Endothelial cell of umbilical vein (primary cell): ENCODE results near the gene TRERF1. TPM values are rescaled to one million over a fixed set of nuclear protein-coding genes. Genes with fewer than 3 reads are reported as not detected.

Source experiments
- BruUV-seq: library from RNA; stranded (reverse); fragments of 400-500 nt; replicated peaks from 2 replicates; lab custom pipeline; 2021; lab: Mats Ljungman, UMichigan
- CTCF ChIA-PET: fragments of 300-600, 350-600 bp; sonication (Branson Sonifier 250); formaldehyde crosslinking; loops from one replicate; lab custom pipeline; 2021; ENCODE audit warnings: antibody characterized with exemption, inconsistent platforms; lab: Charles Lee
- POLR2A ChIA-PET: fragments of 300-600, 350-600 bp; sonication (Branson Sonifier 250); formaldehyde crosslinking; loops from one replicate; lab custom pipeline; 2021; ENCODE audit warnings: antibody characterized with exemption, inconsistent platforms; lab: Charles Lee
- DNase-seq: peaks from one replicate; pipeline ENCODE4 v3.0.0-alpha.2; 2011; ENCODE audit warnings: low read depth, low spot score
- FAIRE-seq: peaks from 2 replicates; lab custom pipeline; 2011; peaks lifted over from hg19 to GRCh38; lab: Jason Lieb, UNC
- H2AFZ ChIP-seq: 2 replicates; pipeline ENCODE4 v1.6.0; 2012; ENCODE audit warnings: low read depth, low read length, control low read depth, inconsistent platforms
- H3K27ac ChIP-seq: 2 replicates; pipeline ENCODE4 v1.5.1; 2011; ENCODE audit warnings: low read depth, mild to moderate bottlenecking, control low read depth, low read length, moderate library complexity; ENCODE audit not compliant: insufficient read depth
- H3K27me3 ChIP-seq, 2 experiments: 2 replicates each; pipeline versions ENCODE4 v1.6.0 to v1.6.1; 2011; ENCODE audit warnings: low read length in 2 of 2, mixed read lengths in 1 of 2; ENCODE audit not compliant: control insufficient read depth in 2 of 2, insufficient read depth in 2 of 2
- H3K36me3 ChIP-seq, 2 experiments: 2 replicates in 1 of 2; 3 replicates in 1 of 2; pipeline ENCODE4 v1.5.1; 2011; ENCODE audit warnings: low read length in 2 of 2, mild to moderate bottlenecking in 1 of 2, moderate library complexity in 1 of 2; ENCODE audit not compliant: control insufficient read depth in 2 of 2, insufficient read depth in 2 of 2; ENCODE audit errors: extremely low read depth in 1 of 2
- H3K4me1 ChIP-seq: 3 replicates; pipeline ENCODE4 v1.5.1; 2011; ENCODE audit warnings: mild to moderate bottlenecking, low read length; ENCODE audit not compliant: control insufficient read depth, insufficient read depth; ENCODE audit errors: extremely low read depth
- H3K4me2 ChIP-seq: 2 replicates; pipeline ENCODE4 v1.6.1; 2011; ENCODE audit warnings: low read length, control low read depth, mixed read lengths; ENCODE audit not compliant: insufficient read depth
- H3K4me3 ChIP-seq, 3 experiments: fragments of 200-600 bp in 1 of 3; sonication (generic), shearing (Covaris generic) in 1 of 3; replicated peaks in 1 of 3; 2 replicates each; pipeline ENCODE4 v1.5.1; 2011 to 2016; ENCODE audit warnings: control low read depth in 3 of 3, low read length in 3 of 3, mild to moderate bottlenecking in 2 of 3, inconsistent platforms in 1 of 3, low read depth in 1 of 3, moderate library complexity in 1 of 3; ENCODE audit not compliant: insufficient read depth in 1 of 3
- H3K79me2 ChIP-seq: 2 replicates; pipeline ENCODE4 v1.6.0; 2012; ENCODE audit warnings: low read length, inconsistent platforms; ENCODE audit not compliant: control insufficient read depth, insufficient read depth
- H3K9ac ChIP-seq: replicated peaks from 2 replicates; pipeline ENCODE3; 2011; ENCODE audit warnings: low read length, control low read depth; ENCODE audit not compliant: insufficient read depth; ENCODE audit errors: extremely low read depth
- H3K9me1 ChIP-seq: replicated peaks from 3 replicates; pipeline ENCODE4 v1.6.0; 2011; ENCODE audit warnings: mild to moderate bottlenecking, low read length; ENCODE audit not compliant: control insufficient read depth, insufficient read depth; ENCODE audit errors: extremely low read depth
- H3K9me3 ChIP-seq: replicated peaks from 2 replicates; pipeline ENCODE4 v1.5.1; 2012; ENCODE audit warnings: low read length, inconsistent platforms; ENCODE audit not compliant: control insufficient read depth, insufficient read depth
- H4K20me1 ChIP-seq: replicated peaks from 2 replicates; pipeline ENCODE3; 2011; ENCODE audit warnings: mild to moderate bottlenecking, low read length; ENCODE audit not compliant: control insufficient read depth, insufficient read depth; ENCODE audit errors: extremely low read depth
- EZH2 ChIP-seq: IDR thresholded peaks from 2 replicates; pipeline ENCODE4 v1.6.1; 2012; ENCODE audit warnings: borderline replicate concordance, low read depth, mild to moderate bottlenecking, moderate library complexity, low read length, inconsistent platforms; ENCODE audit not compliant: severe bottlenecking
- FOS ChIP-seq: IDR thresholded peaks from 2 replicates; pipeline ENCODE4 v1.6.1; 2011; ENCODE audit warnings: mild to moderate bottlenecking, low read length, moderate library complexity, borderline replicate concordance; ENCODE audit not compliant: insufficient read depth
- GATA2 ChIP-seq: IDR thresholded peaks from 2 replicates; pipeline ENCODE4 v1.7.0; 2011; ENCODE audit warnings: low read depth, mild to moderate bottlenecking, moderate library complexity, mixed read lengths, low read length; ENCODE audit not compliant: insufficient read length, insufficient read depth
- JUN ChIP-seq: IDR thresholded peaks from 2 replicates; pipeline ENCODE4 v1.6.1; 2011; ENCODE audit warnings: borderline replicate concordance, low read depth; ENCODE audit not compliant: insufficient read length, insufficient read depth
- MYC ChIP-seq: IDR thresholded peaks from one replicate; pipeline ENCODE4 v1.6.1; 2011; ENCODE audit warnings: mild to moderate bottlenecking, low read depth, low read length
- POLR2A ChIP-seq: IDR thresholded peaks from 2 replicates; pipeline ENCODE4 v1.6.1; 2012; ENCODE audit warnings: low read depth, mild to moderate bottlenecking, control low read depth, low read length
- POLR2AphosphoS5 ChIP-seq: IDR thresholded peaks from 2 replicates; pipeline ENCODE4 v1.6.1; 2012; ENCODE audit warnings: low read depth, mild to moderate bottlenecking, control low read depth, low read length, moderate library complexity; ENCODE audit not compliant: insufficient read depth
- dilution Hi-C: fragments of 300-500 bp; cut with MboI; formaldehyde crosslinking; loops from one replicate; pipeline ENCODE4 v1.15.0; 2019; ENCODE audit warnings: low sequenced_read_pairs; ENCODE audit not compliant: extremely low pct_ligation_motif_present
- intact Hi-C: fragments of 100-400 bp; cut with micrococcal nuclease; formaldehyde crosslinking; loops from one replicate; pipeline ENCODE4 v1.10.0; 2022
- polyA plus RNA-seq, 4 experiments: library from polyadenylated mRNA; depleted of rRNA in 3 of 4; stranded (reverse) in 3 of 4; unstranded in 1 of 4; fragments of >200 nt; gene quantifications; 2 replicates each; pipeline versions ENCODE4 v1.2.1 to v1.2.3, GENCODE V29; 2011 to 2012; ENCODE audit warnings: missing spikeins in 1 of 4
- total RNA-seq: library from RNA; stranded (reverse); gene quantifications from 2 replicates; pipeline ENCODE4 v1.2.3, GENCODE V29; 2021
- TF ChIP-seq, protein P1 (sequence below), 2 donors: IDR thresholded peaks; 1 replicate in 1 of 2; 2 replicates in 1 of 2; pipeline ENCODE4 v1.5.1; 2011; ENCODE audit warnings: low read length in 2 of 2, mild to moderate bottlenecking in 2 of 2, moderate library complexity in 2 of 2, control low read depth in 1 of 2, inconsistent platforms in 1 of 2, low read depth in 1 of 2; ENCODE audit not compliant: insufficient read depth in 1 of 2; ENCODE audit errors: extremely low read depth in 1 of 2
- TF ChIP-seq, protein P2 (sequence below): IDR thresholded peaks from 2 replicates; pipeline ENCODE4 v1.6.1; 2011; ENCODE audit not compliant: insufficient read depth, insufficient read length

TRERF1 gene
- total and polyA plus RNA-seq, 2 donors (not counting 3 experiments of a cell fraction or from before 2014, with no cell fraction given): 0.73 to 5.5 TPM

DNA sequence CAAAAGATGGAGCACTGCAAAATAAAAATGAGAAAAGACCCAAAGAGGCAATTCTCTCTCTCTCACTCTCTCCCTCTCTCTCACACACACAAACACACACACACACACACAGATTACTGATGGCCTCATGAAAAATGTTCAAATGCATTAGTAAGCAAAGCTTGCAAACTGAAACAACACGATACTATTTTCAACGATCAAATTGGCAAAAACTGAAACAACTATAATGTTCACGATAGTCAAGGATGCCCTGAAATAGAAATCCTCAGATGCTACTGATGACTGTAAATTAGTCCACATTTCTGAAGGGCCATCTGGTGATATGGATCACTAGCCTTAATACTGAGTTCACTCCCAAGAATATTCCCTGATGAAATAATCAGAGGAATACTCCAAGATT is 100.8 kb downstream of the TRERF1 start:
- Histone ChIP-seq H2AFZ (no peak overlapping the region), H3K4me2 (no peak overlapping the region), H3K4me3 (no peak overlapping the region), H3K27ac (no peak overlapping the region), H3K9ac (no peak overlapping the region), H4K20me1 (no peaks in the 10 kb centered on the region), H3K4me1 (no peaks in the 10 kb centered on the region), H3K27me3 (peaks cover 0 to 4% of the 10 kb centered on the region in 2 experiments), H3K9me3 (no peaks in the 10 kb centered on the region), H3K79me2 (no peaks in the 10 kb centered on the region), H3K9me1 (no peaks in the 10 kb centered on the region), H3K36me3 (no peaks in the 10 kb centered on the region)
- intact Hi-C loops (no loop called here), dilution Hi-C loops (no loop called here)
- TF ChIP-seq JUN (no peak), POLR2AphosphoS5 (no peak), POLR2A (no peak), GATA2 (no peak), EZH2 (no peak), FOS (no peak), MYC (no peak)
- TF ChIP-seq, protein P1, sequence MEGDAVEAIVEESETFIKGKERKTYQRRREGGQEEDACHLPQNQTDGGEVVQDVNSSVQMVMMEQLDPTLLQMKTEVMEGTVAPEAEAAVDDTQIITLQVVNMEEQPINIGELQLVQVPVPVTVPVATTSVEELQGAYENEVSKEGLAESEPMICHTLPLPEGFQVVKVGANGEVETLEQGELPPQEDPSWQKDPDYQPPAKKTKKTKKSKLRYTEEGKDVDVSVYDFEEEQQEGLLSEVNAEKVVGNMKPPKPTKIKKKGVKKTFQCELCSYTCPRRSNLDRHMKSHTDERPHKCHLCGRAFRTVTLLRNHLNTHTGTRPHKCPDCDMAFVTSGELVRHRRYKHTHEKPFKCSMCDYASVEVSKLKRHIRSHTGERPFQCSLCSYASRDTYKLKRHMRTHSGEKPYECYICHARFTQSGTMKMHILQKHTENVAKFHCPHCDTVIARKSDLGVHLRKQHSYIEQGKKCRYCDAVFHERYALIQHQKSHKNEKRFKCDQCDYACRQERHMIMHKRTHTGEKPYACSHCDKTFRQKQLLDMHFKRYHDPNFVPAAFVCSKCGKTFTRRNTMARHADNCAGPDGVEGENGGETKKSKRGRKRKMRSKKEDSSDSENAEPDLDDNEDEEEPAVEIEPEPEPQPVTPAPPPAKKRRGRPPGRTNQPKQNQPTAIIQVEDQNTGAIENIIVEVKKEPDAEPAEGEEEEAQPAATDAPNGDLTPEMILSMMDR (IDR thresholded peaks at IDR 0.05; ENCODE audit: extremely low read depth in 1 of 2, insufficient read depth in 1 of 2, low read depth in 1 of 2, low read length in 2 of 2): no peak
- TF ChIP-seq, protein P2, sequence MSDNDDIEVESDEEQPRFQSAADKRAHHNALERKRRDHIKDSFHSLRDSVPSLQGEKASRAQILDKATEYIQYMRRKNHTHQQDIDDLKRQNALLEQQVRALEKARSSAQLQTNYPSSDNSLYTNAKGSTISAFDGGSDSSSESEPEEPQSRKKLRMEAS: no peak
- CTCF ChIA-PET: interaction anchor here (0.8 to 1.6 kb wide), 2 partner anchors 8 to 12 kb away, joined by 3 to 4 read pairs; no protein-coding TSS in a partner anchor
- no TSS peak for BruUV-seq
- no peak for DNase-seq
- no peak for FAIRE-seq
- POLR2A ChIA-PET: no interaction called here
